D721Med (cell line): ENCODE data around the gene TBX21.
A peak's percentile ranks its signal among the peaks of the same experiment; 100 is the strongest.

Experiments
- DNase-seq: peaks from one replicate; pipeline ENCODE4 v3.0.0; 2011; ENCODE audit warnings: low spot score; ENCODE audit not compliant: insufficient read length
- FAIRE-seq: peaks from 2 replicates; lab custom pipeline; 2011; peaks lifted over from hg19 to GRCh38; lab: Jason Lieb, UNC
- TF ChIP-seq, protein P1 (sequence below): IDR thresholded peaks from 2 replicates; pipeline ENCODE4 v1.5.1; 2012; ENCODE audit warnings: mild to moderate bottlenecking, control low read depth; ENCODE audit not compliant: insufficient read depth; ENCODE audit errors: missing control alignments

Gene TBX21

DNA sequence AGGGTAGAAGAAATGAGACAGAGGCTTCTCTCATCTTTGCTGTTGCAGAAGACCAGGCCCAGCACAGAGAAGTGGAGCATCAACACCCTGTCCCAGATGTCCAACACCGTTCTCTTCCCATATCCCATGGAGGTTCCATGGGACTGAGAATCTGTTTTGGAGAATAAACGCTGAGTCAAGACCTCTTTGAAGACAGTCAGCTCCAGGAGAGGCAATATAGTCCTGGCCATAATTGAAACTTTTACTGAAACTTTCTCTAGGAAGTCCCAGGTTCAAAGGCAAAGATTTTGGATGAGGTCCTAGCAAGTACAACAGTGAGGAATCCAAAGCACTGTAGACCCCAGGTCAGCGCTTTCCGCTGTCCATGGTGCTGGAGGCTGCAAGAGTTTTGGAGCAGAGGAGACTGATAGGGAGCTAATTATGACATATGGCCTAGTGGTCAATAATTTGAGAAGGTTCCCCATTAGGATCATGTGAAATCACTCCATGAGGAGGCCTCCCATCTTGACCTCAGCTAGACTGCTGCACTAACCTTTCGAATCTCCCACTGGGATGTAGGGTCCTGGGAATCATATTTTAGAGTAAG is 52.6 kb downstream of the TBX21 start:
- TF ChIP-seq, protein P1, sequence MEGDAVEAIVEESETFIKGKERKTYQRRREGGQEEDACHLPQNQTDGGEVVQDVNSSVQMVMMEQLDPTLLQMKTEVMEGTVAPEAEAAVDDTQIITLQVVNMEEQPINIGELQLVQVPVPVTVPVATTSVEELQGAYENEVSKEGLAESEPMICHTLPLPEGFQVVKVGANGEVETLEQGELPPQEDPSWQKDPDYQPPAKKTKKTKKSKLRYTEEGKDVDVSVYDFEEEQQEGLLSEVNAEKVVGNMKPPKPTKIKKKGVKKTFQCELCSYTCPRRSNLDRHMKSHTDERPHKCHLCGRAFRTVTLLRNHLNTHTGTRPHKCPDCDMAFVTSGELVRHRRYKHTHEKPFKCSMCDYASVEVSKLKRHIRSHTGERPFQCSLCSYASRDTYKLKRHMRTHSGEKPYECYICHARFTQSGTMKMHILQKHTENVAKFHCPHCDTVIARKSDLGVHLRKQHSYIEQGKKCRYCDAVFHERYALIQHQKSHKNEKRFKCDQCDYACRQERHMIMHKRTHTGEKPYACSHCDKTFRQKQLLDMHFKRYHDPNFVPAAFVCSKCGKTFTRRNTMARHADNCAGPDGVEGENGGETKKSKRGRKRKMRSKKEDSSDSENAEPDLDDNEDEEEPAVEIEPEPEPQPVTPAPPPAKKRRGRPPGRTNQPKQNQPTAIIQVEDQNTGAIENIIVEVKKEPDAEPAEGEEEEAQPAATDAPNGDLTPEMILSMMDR, result no peak
- FAIRE-seq, result no peak
- no peak for DNase-seq

DNA sequence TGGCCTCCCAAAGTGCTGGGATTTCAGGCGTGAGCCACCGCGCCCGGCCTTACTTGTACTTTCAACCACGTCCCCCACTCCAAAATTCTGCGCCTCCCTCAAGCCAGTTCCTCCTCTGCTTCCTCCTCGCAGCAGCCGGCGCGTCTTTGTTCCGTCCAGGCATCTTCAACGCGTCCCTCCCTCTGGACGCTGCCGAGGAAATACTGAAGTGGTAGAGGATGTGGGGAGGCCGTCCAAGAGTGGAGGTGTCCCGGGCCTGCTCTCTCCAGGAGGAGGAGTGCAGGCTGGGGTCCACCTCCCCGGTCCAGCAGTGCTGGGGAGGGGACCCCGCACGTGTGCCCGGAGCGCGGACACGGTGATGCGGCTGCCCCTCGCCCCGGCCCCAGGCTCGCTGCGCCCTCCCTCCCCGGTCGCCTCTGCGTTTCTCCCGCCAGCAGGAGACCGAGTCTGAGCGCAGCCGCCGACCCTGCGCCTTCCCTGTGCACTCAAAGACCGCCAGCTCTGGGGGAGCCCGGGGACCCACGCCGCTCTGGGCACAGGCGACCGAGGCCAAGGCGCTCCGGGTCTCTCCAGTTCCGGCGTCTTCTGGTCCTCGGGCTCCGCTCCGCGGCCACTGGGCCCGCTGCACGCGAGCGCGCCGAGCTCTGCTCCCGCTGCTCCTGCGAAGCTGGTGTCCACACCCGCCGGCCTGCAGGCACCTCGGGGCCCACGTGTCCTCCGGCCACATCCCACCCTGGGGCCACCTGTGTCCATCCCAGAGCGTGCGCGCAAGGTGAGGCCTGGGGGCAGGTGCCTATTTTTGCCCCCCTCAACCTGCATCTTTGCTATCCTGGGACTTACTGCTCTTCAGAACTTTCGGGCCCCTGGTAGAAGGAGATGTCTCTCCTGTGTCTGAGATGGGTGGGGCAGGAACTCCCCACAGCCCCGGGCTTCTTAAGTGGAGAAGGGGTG is 56.9 kb downstream of the TBX21 start:
- DNase-seq, result peak; percentile 69
- no peak for FAIRE-seq
- TF ChIP-seq, protein P1, result peak; percentile 47

DNA sequence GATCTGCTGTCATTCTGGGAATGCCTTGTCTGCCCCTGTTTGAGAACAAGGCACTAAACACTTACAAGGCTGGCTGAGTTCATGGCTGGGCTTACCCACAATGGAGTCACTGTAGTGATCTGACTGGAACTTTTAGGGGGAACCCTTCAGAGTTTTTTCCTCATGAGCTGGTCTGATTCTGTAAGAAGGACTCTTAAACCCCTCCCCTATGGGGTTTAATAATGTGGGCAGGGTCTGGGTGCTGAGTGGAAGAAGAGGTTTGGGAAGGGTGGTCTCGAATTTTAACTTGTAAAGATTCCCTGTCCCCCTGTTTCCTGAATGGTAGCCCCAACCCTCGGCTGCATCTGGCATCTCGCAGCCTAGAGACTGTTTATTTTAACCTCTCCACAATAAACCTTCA is 58.0 kb downstream of the TBX21 start:
- DNase-seq, result no peak
- no peak for FAIRE-seq
- TF ChIP-seq, protein P1, result no peak

DNA sequence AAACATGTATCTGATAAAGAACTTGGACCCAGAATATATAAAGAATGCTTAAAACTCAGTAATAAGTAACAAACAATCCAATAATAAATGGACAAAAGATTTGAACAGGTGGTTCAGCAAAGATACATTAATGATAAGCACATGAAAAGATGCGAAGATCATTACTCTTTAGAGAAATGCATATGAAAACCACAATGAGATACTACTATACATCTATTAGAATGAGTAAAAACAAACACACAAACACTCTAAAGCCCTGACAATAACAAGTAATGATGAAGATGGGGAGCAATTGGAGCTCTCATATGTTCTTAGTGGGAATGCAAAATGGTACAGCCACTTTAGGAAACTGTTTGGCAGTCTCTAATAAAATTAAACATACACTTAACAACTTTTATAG is 59.4 kb downstream of the TBX21 start:
- no peak for DNase-seq
- TF ChIP-seq, protein P1, result no peak
- FAIRE-seq, result no peak

DNA sequence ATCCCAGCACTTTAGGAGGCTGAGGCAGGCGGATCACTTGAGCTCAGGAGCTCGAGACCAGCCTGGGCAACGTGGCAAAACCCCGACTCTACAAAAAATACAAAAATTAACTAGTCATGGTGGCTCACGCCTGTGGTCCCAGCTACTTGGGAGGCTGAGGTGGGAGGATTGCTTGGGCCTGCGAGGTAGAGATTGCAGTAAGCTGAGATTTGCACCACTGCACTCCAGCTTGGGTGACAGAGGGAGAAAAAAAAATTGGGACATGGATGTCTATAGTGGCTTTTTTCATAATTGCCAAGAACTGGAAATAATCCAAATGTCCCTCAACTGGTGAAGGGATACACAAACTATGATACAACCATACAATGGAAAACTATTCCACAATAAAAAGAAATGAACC is 59.9 kb downstream of the TBX21 start:
- TF ChIP-seq, protein P1, result no peak
- DNase-seq (no peak), FAIRE-seq (no peak)
